Activated gamma-delta T cell treated with anti-CD3 and anti-CD28 coated beads, Interleukin-2, amount 50 U/mL, for 16 hours (primary cell): Measurements from ENCODE around the gene KREMEN1.

ENCODE experiments used
- DNase-seq: peaks from one replicate; pipeline ENCODE4 v3.0.0-alpha.2; 2020; ENCODE audit warnings: low read depth

Gene KREMEN1

DNA sequence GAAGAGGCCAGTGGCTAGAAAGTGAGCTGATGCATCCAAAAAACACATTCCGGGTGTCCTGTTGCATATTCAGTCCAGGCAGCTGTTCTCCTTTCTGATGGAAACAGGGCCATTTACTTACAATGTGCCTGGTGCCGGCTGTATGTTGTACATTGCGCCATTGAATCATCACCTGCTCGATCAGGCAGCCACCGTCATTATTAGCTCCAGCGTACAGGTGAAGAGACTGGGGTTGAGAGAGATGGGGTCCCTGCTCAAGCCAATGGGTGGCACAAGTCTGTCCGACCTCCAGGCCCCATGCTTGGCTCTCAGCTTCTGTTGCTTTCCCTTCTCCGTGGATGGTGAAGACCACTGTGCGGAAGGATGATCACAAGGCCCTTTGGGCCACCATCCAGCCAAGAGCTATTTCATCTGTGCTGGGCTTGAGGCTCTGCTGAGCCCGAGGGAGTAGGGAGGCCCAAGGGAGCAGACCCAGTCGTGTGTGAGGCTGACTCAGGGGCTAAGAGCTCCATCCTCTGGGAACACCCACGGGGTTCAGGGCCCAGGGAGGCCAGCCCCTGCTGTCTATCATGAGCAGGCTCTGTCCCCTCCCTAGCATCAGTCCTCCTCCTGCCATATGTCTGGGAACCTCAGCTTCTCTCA, 112.1 kb downstream of the KREMEN1 start:
- DNase-seq: no peak

- DNase-seq: no peak
Observed at GRCh38 chr22:29186302-29186701, 113.5 kb downstream of the KREMEN1 start.

DNA sequence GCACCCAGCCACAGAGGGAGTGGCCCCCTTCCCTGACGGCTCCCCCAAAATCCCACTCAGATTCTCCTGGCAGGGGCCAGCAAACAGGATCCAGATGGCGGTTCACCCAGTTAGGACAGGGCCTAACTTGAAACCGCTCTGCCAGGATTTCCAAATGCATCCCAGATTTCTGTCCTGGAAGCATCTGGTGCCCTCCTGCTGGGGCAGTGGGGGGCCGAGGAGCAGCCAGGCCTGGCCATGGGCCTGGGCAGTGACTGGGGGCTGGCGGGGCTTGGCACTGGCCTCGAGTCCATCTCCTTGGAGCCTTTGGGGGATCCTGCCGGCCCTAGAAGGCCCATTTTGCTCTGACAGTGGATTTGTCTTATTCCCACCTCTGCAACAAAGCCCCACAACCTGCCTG, 115.0 kb downstream of the KREMEN1 start:
- no peak for DNase-seq

DNA sequence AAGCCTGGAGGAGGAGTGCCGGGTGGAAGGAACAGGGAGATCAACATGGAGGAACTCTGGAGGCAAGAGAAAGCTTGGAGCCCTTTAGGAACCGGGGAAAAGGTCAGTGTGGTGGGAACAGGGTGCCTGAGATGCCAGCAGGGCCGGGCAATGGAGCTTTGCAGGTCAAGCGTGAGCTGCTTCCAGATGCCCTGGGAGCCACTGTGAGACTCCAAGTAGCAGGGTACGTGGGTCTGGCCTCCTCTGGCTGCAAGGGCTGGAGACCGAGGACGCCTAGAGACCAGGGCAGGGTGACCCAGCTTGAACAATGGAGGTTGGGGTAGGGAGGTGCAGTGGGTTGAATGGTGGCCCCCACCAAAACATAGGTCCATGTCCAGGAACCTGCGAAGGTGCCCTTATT, 117.2 kb downstream of the KREMEN1 start:
- DNase-seq: no peak

- DNase-seq: no peak
Observed at GRCh38 chr22:29190918-29191317, 118.1 kb downstream of the KREMEN1 start.

GRCh38 chr22:29193021-29193420, 120.2 kb downstream of the KREMEN1 start:
- DNase-seq: no peak

DNA sequence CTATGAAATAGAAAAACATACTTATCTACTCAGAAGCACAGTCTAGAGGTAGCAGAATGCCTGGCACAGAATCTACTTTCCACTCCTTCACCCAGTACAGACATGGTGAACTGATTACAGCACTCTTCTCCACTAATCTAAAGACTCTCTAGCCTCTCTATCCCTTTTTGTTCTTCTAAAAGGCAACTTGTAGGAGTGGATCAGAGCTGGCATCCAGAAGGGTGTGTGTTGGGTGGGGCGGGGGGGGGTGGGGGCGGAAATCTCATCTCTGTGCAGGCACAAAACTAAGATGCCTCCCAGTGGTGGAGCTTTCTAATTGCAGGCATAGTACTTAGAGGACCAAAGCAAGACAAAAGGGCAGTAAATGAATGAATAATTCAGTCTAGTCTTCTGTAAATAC, 121.3 kb downstream of the KREMEN1 start:
- DNase-seq: no peak

DNA sequence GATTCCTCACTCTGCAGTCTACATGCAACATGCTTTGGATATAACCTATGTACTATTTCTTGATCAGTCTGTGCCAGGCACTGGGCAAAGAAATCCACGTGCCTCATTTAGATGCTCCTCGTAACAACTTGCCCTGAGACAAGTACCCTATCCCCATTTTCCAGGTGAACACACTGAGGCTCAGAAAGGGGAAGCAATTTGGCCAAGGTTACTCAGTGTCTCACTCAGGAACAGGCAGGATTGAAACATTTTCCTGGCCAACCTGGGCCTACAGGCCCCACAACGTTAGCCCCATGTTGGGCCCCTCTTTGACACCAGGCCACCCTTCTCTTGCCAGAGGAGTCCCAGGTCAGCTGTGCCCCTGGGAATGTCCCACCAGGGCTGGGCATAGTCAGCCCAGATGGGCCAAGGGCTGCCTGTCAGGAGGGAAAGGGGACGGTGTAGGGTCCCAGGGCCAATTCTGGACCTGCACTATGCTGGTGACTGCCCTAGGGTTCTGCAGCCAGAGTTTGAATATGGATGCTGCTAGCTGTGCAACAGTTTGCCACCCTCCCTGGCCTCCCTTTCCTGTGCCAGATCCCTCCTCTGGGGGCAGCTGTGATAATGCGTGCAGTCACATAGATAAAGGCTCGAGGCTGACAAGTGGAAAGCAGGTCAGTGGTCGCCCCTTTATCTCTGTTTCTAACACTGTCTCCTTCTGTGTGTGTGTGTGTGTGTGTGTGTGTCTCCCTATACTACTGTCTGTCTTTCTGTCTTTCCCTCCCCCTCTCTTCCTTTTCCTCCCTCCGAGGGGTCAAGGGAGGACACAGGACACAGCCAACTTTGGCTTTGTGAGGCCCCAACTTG, 122.5 kb downstream of the KREMEN1 start:
- no peak for DNase-seq

- no peak for DNase-seq
Observed at GRCh38 chr22:29195964-29196666, 123.3 kb downstream of the KREMEN1 start.

GRCh38 chr22:29197096-29197495, 124.3 kb downstream of the KREMEN1 start:
- no peak for DNase-seq

DNA sequence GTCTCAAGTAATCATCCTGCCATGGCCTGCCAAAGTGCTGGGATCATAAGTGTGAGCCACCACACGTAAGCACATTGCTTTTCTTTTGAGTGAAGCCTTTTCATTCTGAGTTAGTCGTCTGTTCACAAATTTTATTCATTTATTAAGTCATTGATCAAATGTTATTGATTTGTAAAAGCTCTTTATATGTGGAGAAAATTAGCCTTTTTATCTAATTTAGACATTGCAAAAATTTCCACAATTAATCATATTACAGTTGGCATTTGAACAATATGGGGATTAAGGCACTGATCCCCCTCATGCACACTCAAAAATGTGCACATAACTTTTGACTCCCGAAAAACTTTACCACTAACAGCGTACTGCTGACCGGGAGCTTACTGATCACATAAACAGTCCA, 125.4 kb downstream of the KREMEN1 start:
- DNase-seq: no peak

- DNase-seq: no peak
Observed at GRCh38 chr22:29199702-29200400, 127.0 kb downstream of the KREMEN1 start.

DNA sequence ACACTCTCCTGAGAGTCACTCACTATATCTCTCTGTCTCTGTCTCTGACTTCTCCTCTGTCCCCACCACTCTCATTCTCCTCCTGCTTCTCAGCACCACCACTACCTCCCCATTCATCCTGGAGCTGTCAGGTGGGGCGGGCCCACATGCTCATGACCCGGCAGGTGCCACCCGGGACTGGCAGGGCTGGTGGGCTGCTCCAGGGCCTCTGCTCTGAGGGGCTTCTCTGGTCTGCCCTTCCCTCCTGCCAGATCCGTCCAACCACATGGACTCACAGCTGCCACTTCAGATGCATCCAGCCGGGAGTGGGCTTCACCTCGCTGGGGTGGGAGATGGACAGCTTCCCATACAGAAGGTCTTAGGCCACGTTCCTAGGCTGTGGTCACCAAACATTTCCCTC, 128.1 kb downstream of the KREMEN1 start:
- DNase-seq: no peak

DNA sequence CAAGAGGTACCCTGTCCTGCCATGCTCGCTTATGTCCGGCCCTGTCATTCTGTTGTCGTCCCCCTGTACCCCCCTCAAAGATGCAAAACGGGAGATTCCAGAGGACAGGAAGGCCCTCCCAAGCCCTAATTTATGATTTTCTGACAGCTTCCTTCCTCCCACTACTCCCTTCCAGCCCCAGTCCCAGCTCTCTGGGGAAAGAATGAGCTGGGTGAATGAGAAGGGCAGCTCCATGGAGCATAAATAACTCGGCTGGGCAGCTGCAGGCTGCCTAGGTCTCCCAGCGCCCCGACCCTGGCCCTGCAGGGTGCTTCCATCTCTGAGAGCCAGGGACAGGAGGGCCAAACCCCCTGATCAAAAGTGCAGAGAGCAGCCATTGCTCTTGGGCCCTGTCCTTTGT, 128.9 kb downstream of the KREMEN1 start:
- DNase-seq: no peak

- peak; percentile 12 for DNase-seq
Observed at GRCh38 chr22:29202212-29203192, 129.7 kb downstream of the KREMEN1 start.

DNA sequence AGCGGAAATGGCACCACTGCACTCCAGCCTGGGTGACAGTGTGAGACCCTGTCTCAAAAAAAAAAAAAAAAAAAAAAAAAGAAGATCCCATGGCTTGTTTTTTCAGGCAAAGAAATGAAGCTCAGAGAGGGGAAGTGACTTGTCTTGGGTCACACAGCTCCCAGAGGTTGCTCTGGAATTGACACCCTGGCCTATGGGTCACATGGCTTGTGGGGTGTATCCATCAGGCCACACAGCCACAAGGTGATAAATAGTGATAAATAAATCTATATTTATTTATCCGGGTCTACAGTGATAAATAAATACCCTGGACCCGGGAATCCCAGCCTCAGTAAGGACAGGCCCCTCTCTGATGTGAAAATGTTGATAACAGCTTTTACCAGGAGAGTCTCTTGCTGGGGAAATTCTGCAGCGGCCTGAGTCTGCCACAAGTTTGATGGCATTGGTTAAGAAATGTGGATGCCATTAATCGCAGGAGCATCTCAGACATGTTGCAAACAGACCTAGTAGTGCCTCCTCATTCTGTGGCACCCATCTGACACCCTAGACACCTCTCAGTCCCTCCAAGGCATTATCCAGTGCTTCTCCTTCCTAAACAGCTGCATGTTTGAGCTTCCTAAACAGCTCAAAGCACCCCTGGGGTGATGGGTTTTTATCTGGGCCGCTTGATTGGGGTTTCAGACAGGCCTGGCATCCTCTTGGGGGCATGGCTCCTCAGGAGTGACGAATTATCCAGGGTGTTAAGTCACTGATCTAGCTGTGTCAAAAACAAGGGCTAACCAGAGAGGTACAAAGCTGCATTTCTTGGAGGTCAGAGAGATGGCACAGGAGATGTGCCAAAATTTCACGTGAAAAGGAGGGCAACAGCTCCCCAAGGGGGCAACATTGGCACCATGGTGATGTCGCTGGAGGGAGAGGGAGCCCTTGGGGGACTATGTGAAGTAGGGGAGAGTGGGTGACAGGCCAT, 130.9 kb downstream of the KREMEN1 start:
- DNase-seq: no peak

GRCh38 chr22:29204455-29205183, 131.8 kb downstream of the KREMEN1 start:
- no peak for DNase-seq

DNA sequence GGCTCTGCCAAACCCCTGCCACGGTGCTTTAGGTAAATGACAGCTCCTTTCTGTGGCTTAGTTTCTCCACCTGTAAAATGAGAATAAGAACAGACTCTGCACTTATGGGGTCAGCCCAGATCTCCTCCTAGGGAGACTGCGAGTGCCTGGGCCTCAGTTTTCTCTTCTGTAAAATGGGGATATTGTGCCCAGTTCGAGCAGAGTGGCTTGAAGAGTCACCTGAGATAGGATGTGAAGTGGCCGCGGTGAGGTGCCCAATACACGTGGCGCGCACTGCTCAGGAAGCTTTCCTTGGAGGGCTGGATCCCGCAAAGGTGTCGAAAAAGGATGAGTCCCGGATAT, 132.4 kb downstream of the KREMEN1 start:
- no peak for DNase-seq

DNA sequence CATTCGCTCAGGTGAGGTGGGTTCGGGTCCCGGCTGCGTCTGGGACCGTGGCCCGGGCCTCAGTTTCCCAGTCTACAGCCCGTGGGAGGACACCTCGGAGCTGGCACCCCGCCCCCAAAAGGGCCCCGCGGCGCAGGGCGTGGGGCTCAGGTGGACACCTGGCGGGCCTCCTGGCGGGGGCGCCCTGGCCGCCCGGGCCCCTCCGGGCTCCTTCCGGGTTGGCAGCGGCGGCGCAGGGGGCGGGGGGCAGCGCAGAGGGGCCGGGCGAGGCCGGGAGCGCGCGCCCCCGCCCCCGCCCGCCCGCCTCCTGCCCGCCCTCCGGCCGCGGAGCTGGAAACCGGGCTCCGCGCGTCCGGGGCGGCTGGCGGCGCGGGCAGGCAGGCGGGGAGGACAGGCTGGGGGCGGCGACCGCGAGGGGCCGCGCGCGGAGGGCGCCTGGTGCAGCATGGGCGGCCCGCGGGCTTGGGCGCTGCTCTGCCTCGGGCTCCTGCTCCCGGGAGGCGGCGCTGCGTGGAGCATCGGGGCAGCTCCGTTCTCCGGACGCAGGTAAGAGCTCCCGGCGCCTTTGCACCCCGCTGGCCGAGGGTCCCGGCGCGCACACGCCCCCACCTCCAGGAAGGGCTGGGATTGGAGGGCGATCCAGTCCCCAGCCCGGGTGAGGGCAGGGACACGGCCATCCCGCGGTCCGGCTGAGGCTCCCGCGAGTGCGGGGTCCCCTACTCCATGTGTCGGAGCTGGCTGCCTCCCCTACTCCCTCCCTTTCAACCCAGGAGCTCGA, 132.9 kb downstream of the KREMEN1 start, which contains the start of gene EMID1:
Gene EMID1 (plus strand): TSS at position 303 of the 778 bp plus-strand sequence. CDS start 143 bp downstream, at position 446.
- DNase-seq: no peak
